Endothelial cell (in vitro differentiated cells): Measurements from ENCODE around the gene RANBP17. TPM values are rescaled to one million over a fixed set of nuclear protein-coding genes. Genes with fewer than 3 reads are reported as not detected.

Experiments used
- DNase-seq: peaks from one replicate; pipeline ENCODE4 v3.0.0; 2021; ENCODE audit warnings: low spot score
- H3K27ac Mint-ChIP-seq: one replicate; pipeline ENCODE4 v1.8.0; 2021; ENCODE audit warnings: mixed read lengths, inconsistent platforms; ENCODE audit not compliant: unreplicated experiment
- H3K27me3 Mint-ChIP-seq: one replicate; pipeline ENCODE4 v1.8.0; 2021; ENCODE audit warnings: mild to moderate bottlenecking, moderate library complexity, mixed read lengths, inconsistent platforms; ENCODE audit not compliant: unreplicated experiment
- H3K36me3 Mint-ChIP-seq: one replicate; pipeline ENCODE4 v1.8.0; 2021; ENCODE audit warnings: mild to moderate bottlenecking, low read depth, mixed read lengths, inconsistent platforms; ENCODE audit not compliant: unreplicated experiment
- H3K4me1 Mint-ChIP-seq: one replicate; pipeline ENCODE4 v1.8.0; 2021; ENCODE audit warnings: mild to moderate bottlenecking, mixed read lengths, inconsistent platforms; ENCODE audit not compliant: unreplicated experiment
- H3K4me3 Mint-ChIP-seq: one replicate; pipeline ENCODE4 v1.8.0; 2021; ENCODE audit warnings: mild to moderate bottlenecking, mixed read lengths, inconsistent platforms; ENCODE audit not compliant: unreplicated experiment
- H3K9me3 Mint-ChIP-seq: one replicate; pipeline ENCODE4 v1.8.0; 2021; ENCODE audit warnings: mixed read lengths, inconsistent platforms; ENCODE audit not compliant: unreplicated experiment
- CTCF ChIP-seq: fragments of 200-600 bp; sonication (generic); IDR thresholded peaks from one replicate; pipeline ENCODE4 v1.5.0; 2021; ENCODE audit warnings: antibody characterized with exemption; ENCODE audit not compliant: unreplicated experiment
- total RNA-seq: library from RNA; stranded (reverse); fragmentation: NEBNext Ultra II Directional; extraction: Animal tissue kit (Norgen Biotek cat#: 25700); gene quantifications from one replicate; pipeline ENCODE4 v1.2.1, GENCODE V29; 2021; ENCODE audit not compliant: unreplicated experiment

RANBP17 gene
- total RNA-seq, 1 donor from 2014 or later: 22.7 TPM

- Mint-ChIP-seq H3K4me3 (no peak overlapping the region), H3K4me1 (peaks cover 22% of the 10 kb centered on the region)
These were observed 360.1 kb downstream of the RANBP17 start for GRCh38 chr5:171221916-171222315.

GRCh38 chr5:171223927-171224326 lies 362.1 kb downstream of the RANBP17 start:
- TF ChIP-seq CTCF: no peak
- no peak for DNase-seq

More at GRCh38 chr5:171221916-171222315, 360.1 kb downstream of the RANBP17 start:
- no peak for DNase-seq
- no peak for TF ChIP-seq CTCF
- Mint-ChIP-seq H3K27me3 (no peaks in the 10 kb centered on the region), H3K36me3 (no peaks in the 10 kb centered on the region), H3K9me3 (no peaks in the 10 kb centered on the region), H3K27ac (no peak overlapping the region)

GRCh38 chr5:171226096-171226754 lies 364.4 kb downstream of the RANBP17 start:
- no peaks in the 10 kb centered on the region for H3K9me3 Mint-ChIP-seq
- H3K4me1 Mint-ChIP-seq: peaks cover 22% of the 10 kb centered on the region
- no peaks in the 10 kb centered on the region for H3K36me3 Mint-ChIP-seq
- H3K27me3 Mint-ChIP-seq: no peaks in the 10 kb centered on the region
- no peak overlapping the region for H3K27ac Mint-ChIP-seq
- no peak for TF ChIP-seq CTCF
- DNase-seq: no peak
- no peak overlapping the region for H3K4me3 Mint-ChIP-seq

More at GRCh38 chr5:171223927-171224326, 362.1 kb downstream of the RANBP17 start:
- Mint-ChIP-seq H3K27me3 (no peaks in the 10 kb centered on the region), H3K27ac (peak overlapping the region; percentile 81), H3K4me3 (no peak overlapping the region), H3K4me1 (peaks cover 22% of the 10 kb centered on the region), H3K9me3 (no peaks in the 10 kb centered on the region), H3K36me3 (no peaks in the 10 kb centered on the region)

- Mint-ChIP-seq H3K4me3 (no peak overlapping the region), H3K4me1 (peaks cover 22% of the 10 kb centered on the region), H3K36me3 (no peaks in the 10 kb centered on the region), H3K27ac (no peak overlapping the region), H3K9me3 (no peaks in the 10 kb centered on the region), H3K27me3 (no peaks in the 10 kb centered on the region)
- DNase-seq: no peak
- TF ChIP-seq CTCF: no peak
These were observed 365.0 kb downstream of the RANBP17 start for GRCh38 chr5:171226864-171227263.

- Mint-ChIP-seq H3K4me3 (no peak overlapping the region), H3K27ac (no peak overlapping the region), H3K36me3 (no peaks in the 10 kb centered on the region), H3K4me1 (no peaks in the 10 kb centered on the region), H3K27me3 (no peaks in the 10 kb centered on the region), H3K9me3 (no peaks in the 10 kb centered on the region)
- no peak for DNase-seq
- no peak for TF ChIP-seq CTCF
These were observed 374.8 kb downstream of the RANBP17 start for GRCh38 chr5:171236651-171237050.
